Uterus (tissue), 2 donors: ENCODE measurements around the gene PTPN13.

Experiments used
- CTCF ChIP-seq, 4 experiments: fragments of 200-600 bp in 2 of 4; fragments of 450-650 bp in 2 of 4; sonication (generic) in 2 of 4; IDR thresholded peaks; one replicate each; pipeline ENCODE4 v1.5.1; 2016 to 2019; ENCODE audit warnings: antibody characterized with exemption in 4 of 4, mild to moderate bottlenecking in 2 of 4, moderate library complexity in 1 of 4
- POLR2A ChIP-seq, 2 donors: fragments of 450-650 bp; IDR thresholded peaks; one replicate each; pipeline ENCODE4 v1.6.1; 2016; ENCODE audit warnings: antibody characterized with exemption in 2 of 2, mild to moderate bottlenecking in 1 of 2, moderate library complexity in 1 of 2

GRCh38 chr4:86685401-86685800 is 91.3 kb downstream of the PTPN13 start:
- no peak for TF ChIP-seq POLR2A (IDR thresholded peaks at IDR 0.05)
- no peak for TF ChIP-seq CTCF (IDR thresholded peaks at IDR 0.05)
